ENCODE data around the gene DCC. TPM values are rescaled to one million over a fixed set of nuclear protein-coding genes. Genes with fewer than 3 reads are reported as not detected.

DCC gene
- polyA plus RNA-seq, 1 of the 3 experiments (the other 2 are of a cell fraction), result 0.20 TPM

DNA sequence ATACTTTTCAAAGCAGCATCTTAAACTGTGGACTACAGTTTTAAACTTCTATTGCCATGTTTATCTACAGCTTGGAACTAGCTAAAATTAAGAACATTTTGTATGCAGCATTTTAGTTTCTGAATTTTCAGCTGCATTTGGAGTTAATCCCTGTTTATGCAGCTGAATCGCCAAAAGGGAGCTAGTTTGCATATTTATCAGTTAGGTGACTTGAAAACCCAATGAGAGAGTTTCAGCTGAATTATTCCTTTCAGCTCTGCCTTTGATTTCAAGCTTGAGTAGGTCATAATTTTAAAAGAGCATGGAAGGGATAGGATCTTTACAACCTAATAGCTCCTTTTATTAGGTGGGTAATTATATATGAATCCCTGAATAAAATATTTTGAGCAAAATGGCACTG is 1191.9 kb downstream of the DCC start (continued):
- TF ChIP-seq NRF1 (IDR thresholded peaks at IDR 0.05; ENCODE audit: low read depth, low read length) (no peak), JUND (IDR thresholded peaks at IDR 0.05) (no peak)

DNA sequence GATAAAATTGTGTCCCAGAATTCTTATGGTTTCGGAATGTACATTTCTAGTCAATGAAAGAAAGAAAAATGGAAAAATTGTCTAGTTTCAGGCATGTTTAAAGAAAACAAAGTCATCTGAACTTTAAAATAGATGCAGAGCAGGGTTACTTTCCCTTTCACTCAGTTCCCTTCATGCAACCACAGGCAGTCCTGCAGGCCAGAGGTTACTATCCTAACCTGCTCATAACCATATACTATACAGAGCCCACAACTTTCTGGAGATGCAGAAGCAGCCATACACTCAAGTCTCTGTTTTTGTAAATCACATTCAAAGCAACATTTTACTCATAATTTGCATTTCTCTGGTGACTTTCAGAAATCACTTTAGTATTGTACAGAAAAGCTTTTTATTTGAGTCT is 1194.2 kb downstream of the DCC start:
- TF ChIP-seq MEF2A (IDR thresholded peaks at IDR 0.05; ENCODE audit: borderline replicate concordance, low read depth), result no peak
- no peak for TF ChIP-seq NFIC (IDR thresholded peaks at IDR 0.05; ENCODE audit: borderline replicate concordance)
- TF ChIP-seq, protein P1, sequence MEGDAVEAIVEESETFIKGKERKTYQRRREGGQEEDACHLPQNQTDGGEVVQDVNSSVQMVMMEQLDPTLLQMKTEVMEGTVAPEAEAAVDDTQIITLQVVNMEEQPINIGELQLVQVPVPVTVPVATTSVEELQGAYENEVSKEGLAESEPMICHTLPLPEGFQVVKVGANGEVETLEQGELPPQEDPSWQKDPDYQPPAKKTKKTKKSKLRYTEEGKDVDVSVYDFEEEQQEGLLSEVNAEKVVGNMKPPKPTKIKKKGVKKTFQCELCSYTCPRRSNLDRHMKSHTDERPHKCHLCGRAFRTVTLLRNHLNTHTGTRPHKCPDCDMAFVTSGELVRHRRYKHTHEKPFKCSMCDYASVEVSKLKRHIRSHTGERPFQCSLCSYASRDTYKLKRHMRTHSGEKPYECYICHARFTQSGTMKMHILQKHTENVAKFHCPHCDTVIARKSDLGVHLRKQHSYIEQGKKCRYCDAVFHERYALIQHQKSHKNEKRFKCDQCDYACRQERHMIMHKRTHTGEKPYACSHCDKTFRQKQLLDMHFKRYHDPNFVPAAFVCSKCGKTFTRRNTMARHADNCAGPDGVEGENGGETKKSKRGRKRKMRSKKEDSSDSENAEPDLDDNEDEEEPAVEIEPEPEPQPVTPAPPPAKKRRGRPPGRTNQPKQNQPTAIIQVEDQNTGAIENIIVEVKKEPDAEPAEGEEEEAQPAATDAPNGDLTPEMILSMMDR (IDR thresholded peaks at IDR 0.05), result no peak
- no peak for TF ChIP-seq MXI1 (IDR thresholded peaks at IDR 0.05; ENCODE audit: low read depth, low read length)
- TF ChIP-seq SMC3 (IDR thresholded peaks at IDR 0.05; ENCODE audit: low read depth, low read length), result no peak
- TF ChIP-seq, protein P2, sequence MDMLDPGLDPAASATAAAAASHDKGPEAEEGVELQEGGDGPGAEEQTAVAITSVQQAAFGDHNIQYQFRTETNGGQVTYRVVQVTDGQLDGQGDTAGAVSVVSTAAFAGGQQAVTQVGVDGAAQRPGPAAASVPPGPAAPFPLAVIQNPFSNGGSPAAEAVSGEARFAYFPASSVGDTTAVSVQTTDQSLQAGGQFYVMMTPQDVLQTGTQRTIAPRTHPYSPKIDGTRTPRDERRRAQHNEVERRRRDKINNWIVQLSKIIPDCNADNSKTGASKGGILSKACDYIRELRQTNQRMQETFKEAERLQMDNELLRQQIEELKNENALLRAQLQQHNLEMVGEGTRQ (IDR thresholded peaks at IDR 0.05; ENCODE audit: borderline replicate concordance, low read depth, low read length), result no peak
- no peak for TF ChIP-seq RXRA (IDR thresholded peaks at IDR 0.05; ENCODE audit: borderline replicate concordance, low read depth)
- TF ChIP-seq, protein P3, sequence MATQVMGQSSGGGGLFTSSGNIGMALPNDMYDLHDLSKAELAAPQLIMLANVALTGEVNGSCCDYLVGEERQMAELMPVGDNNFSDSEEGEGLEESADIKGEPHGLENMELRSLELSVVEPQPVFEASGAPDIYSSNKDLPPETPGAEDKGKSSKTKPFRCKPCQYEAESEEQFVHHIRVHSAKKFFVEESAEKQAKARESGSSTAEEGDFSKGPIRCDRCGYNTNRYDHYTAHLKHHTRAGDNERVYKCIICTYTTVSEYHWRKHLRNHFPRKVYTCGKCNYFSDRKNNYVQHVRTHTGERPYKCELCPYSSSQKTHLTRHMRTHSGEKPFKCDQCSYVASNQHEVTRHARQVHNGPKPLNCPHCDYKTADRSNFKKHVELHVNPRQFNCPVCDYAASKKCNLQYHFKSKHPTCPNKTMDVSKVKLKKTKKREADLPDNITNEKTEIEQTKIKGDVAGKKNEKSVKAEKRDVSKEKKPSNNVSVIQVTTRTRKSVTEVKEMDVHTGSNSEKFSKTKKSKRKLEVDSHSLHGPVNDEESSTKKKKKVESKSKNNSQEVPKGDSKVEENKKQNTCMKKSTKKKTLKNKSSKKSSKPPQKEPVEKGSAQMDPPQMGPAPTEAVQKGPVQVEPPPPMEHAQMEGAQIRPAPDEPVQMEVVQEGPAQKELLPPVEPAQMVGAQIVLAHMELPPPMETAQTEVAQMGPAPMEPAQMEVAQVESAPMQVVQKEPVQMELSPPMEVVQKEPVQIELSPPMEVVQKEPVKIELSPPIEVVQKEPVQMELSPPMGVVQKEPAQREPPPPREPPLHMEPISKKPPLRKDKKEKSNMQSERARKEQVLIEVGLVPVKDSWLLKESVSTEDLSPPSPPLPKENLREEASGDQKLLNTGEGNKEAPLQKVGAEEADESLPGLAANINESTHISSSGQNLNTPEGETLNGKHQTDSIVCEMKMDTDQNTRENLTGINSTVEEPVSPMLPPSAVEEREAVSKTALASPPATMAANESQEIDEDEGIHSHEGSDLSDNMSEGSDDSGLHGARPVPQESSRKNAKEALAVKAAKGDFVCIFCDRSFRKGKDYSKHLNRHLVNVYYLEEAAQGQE (IDR thresholded peaks at IDR 0.05; ENCODE audit: low read depth, low read length), result no peak
- TF ChIP-seq GABPA (IDR thresholded peaks at IDR 0.05; ENCODE audit: low read depth), result no peak
- TF ChIP-seq, protein P4, sequence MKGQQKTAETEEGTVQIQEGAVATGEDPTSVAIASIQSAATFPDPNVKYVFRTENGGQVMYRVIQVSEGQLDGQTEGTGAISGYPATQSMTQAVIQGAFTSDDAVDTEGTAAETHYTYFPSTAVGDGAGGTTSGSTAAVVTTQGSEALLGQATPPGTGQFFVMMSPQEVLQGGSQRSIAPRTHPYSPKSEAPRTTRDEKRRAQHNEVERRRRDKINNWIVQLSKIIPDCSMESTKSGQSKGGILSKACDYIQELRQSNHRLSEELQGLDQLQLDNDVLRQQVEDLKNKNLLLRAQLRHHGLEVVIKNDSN (IDR thresholded peaks at IDR 0.05; ENCODE audit: borderline replicate concordance, low read depth), result no peak
- TF ChIP-seq JUND (IDR thresholded peaks at IDR 0.05), result no peak
- TF ChIP-seq CHD2 (IDR thresholded peaks at IDR 0.05; ENCODE audit: low read length, partially characterized antibody), result no peak
- TF ChIP-seq, protein P5, sequence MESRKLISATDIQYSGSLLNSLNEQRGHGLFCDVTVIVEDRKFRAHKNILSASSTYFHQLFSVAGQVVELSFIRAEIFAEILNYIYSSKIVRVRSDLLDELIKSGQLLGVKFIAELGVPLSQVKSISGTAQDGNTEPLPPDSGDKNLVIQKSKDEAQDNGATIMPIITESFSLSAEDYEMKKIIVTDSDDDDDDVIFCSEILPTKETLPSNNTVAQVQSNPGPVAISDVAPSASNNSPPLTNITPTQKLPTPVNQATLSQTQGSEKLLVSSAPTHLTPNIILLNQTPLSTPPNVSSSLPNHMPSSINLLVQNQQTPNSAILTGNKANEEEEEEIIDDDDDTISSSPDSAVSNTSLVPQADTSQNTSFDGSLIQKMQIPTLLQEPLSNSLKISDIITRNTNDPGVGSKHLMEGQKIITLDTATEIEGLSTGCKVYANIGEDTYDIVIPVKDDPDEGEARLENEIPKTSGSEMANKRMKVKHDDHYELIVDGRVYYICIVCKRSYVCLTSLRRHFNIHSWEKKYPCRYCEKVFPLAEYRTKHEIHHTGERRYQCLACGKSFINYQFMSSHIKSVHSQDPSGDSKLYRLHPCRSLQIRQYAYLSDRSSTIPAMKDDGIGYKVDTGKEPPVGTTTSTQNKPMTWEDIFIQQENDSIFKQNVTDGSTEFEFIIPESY (IDR thresholded peaks at IDR 0.05; ENCODE audit: borderline replicate concordance, low read depth), result no peak
- no peak for TF ChIP-seq SIN3A (IDR thresholded peaks at IDR 0.05; ENCODE audit: borderline replicate concordance, low read depth, low read length)
- no peak for TF ChIP-seq RCOR1 (IDR thresholded peaks at IDR 0.05; ENCODE audit: low read length)
- Histone ChIP-seq H3K79me2 (ENCODE audit: insufficient read depth) (no peaks in the 10 kb centered on the region), H3F3A (replicated peaks; ENCODE audit: insufficient read depth) (no peaks in the 10 kb centered on the region), H2AFZ (ENCODE audit: low read depth) (no peak overlapping the region), H3K36me3 (replicated peaks in 1 of 2; ENCODE audit: control insufficient read depth in 1 of 2, insufficient read depth in 2 of 2, low read length in 1 of 2) (no peaks in the 10 kb centered on the region), H3K9me2 (no peaks in the 10 kb centered on the region), H3K4me3 (ENCODE audit: low read depth in 2 of 2, low read length in 1 of 2) (no peak overlapping the region), H3K4me2 (no peak overlapping the region), H4K20me1 (ENCODE audit: insufficient read depth) (no peaks in the 10 kb centered on the region), H3K9me3 (no peaks in the 10 kb centered on the region), H3K27ac (ENCODE audit: low read depth in 2 of 2, low read length in 1 of 2) (no peak overlapping the region), H3K27me3 (ENCODE audit: insufficient read depth) (no peaks in the 10 kb centered on the region), H3K9ac (no peak overlapping the region), H3K4me1 (ENCODE audit: control insufficient read depth in 1 of 2, insufficient read depth in 2 of 2, low read depth in 1 of 2, low read length in 1 of 2) (peaks cover 0 to 5% of the 10 kb centered on the region in 2 experiments; a peak in 2 of 4 replicates)
- CTCF ChIA-PET, result no interaction called here
- DNase-seq, result no peak
- POLR2A ChIA-PET, result no interaction called here
- 21% methylated on average over 1 of the region's 1 CpG for WGBS (ENCODE audit: low lambda C conversion rate)
